GM18519 (cell line): Measurements from ENCODE around the gene RPS6KA5.
A peak's percentile ranks its signal among the peaks of the same experiment; 100 is the strongest.

Source experiments
- ATAC-seq: cut with Tn5 transposase; IDR thresholded peaks from one replicate; pipeline ENCODE4 v1.9.1; 2021; ENCODE audit warnings: mild to moderate bottlenecking, moderate library complexity; ENCODE audit not compliant: unreplicated experiment, low FRiP score

RPS6KA5 gene

GRCh38 chr14:91032248-91032647, 28.2 kb downstream of the RPS6KA5 start:
- ATAC-seq: no peak

GRCh38 chr14:91031666-91032065, 28.8 kb downstream of the RPS6KA5 start:
- no peak for ATAC-seq

GRCh38 chr14:91029456-91030217, 30.8 kb downstream of the RPS6KA5 start:
- no peak for ATAC-seq

GRCh38 chr14:91027561-91027960, 32.9 kb downstream of the RPS6KA5 start:
- ATAC-seq: no peak

- ATAC-seq: peak; percentile 72
These were observed 37.8 kb downstream of the RPS6KA5 start for GRCh38 chr14:91022622-91023028.

GRCh38 chr14:91021991-91022621, 38.3 kb downstream of the RPS6KA5 start:
- peak; percentile 36 for ATAC-seq

GRCh38 chr14:91021115-91021514, 39.3 kb downstream of the RPS6KA5 start:
- ATAC-seq: no peak

GRCh38 chr14:91019673-91020072, 40.8 kb downstream of the RPS6KA5 start:
- no peak for ATAC-seq

GRCh38 chr14:91018481-91018880, 42.0 kb downstream of the RPS6KA5 start:
- ATAC-seq: no peak

- no peak for ATAC-seq
These were observed 43.5 kb downstream of the RPS6KA5 start for GRCh38 chr14:91016800-91017410.

- ATAC-seq: no peak
These were observed 45.0 kb downstream of the RPS6KA5 start for GRCh38 chr14:91015435-91015834.

GRCh38 chr14:91012045-91012444, 48.4 kb downstream of the RPS6KA5 start:
- ATAC-seq: no peak

GRCh38 chr14:91010153-91010533, 50.3 kb downstream of the RPS6KA5 start:
- no peak for ATAC-seq

GRCh38 chr14:91009501-91010152, 50.8 kb downstream of the RPS6KA5 start:
- peak; percentile 90 for ATAC-seq

- ATAC-seq: no peak
These were observed 51.6 kb downstream of the RPS6KA5 start for GRCh38 chr14:91008759-91009409.

GRCh38 chr14:91005716-91006115, 54.7 kb downstream of the RPS6KA5 start:
- ATAC-seq: no peak

- ATAC-seq: no peak
These were observed 55.5 kb downstream of the RPS6KA5 start for GRCh38 chr14:91004987-91005386.

- no peak for ATAC-seq
These were observed 61.1 kb downstream of the RPS6KA5 start for GRCh38 chr14:90999299-90999698.

- no peak for ATAC-seq
These were observed 63.5 kb downstream of the RPS6KA5 start for GRCh38 chr14:90996967-90997366.

- ATAC-seq: no peak
These were observed 64.7 kb downstream of the RPS6KA5 start for GRCh38 chr14:90995785-90996184.

- ATAC-seq: no peak
These were observed 66.6 kb downstream of the RPS6KA5 start for GRCh38 chr14:90993792-90994191.
